Ovary (tissue), 3 donors: Measurements from ENCODE around the gene CMTM6.

Source experiments
- CTCF ChIP-seq, 3 donors: fragments of 450-650 bp in 2 of 3; fragments of 200-600 bp in 1 of 3; IDR thresholded peaks; one replicate each; pipeline versions ENCODE4 v1.5.1 to v1.8.0; 2016 to 2022; ENCODE audit warnings: antibody characterized with exemption in 3 of 3, mild to moderate bottlenecking in 1 of 3
- POLR2A ChIP-seq: fragments of 450-650 bp; IDR thresholded peaks from one replicate; pipeline ENCODE4 v1.6.1; 2017; ENCODE audit warnings: antibody characterized with exemption, mild to moderate bottlenecking, moderate library complexity
- donor health status: DM: no; HTN: no; CAD: no.

- no peak for TF ChIP-seq POLR2A
- no peak for TF ChIP-seq CTCF (IDR thresholded peaks at IDR 0.05)
These were observed 22.0 kb downstream of the CMTM6 start for GRCh38 chr3:32480604-32481003.
